ENCODE results near the gene C14orf119. TPM values are rescaled to one million over a fixed set of nuclear protein-coding genes. Genes with fewer than 3 reads are reported as not detected.

Gene C14orf119
- polyA plus RNA-seq, 3 donors: 17.5 to 110 (median 106) TPM

DNA sequence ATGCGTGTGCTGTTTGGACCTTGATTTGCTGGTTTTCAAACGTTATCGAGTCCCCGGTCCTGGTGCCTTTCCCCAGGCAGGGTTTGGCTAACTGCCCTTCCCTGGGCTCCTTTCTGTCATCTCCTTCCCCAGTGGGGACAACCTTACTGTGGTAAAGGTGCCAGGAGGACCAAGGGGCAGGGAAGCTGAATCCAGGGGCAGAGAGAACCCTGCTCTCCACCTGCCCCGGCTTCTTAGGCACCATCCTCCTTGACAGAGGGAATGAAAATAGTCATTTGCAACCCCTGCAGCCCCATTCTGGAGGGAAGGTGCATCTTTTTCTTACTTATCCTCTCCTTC lies 18.8 kb downstream of the C14orf119 start:
- peak overlapping the region; percentile 38 for H3K4me2 ChIP-seq (replicated peaks; ENCODE audit: extremely low read depth, low read length, poor library complexity, severe bottlenecking)
- peaks cover 0 to 6% of the 10 kb centered on the region in 2 donors for H3K36me3 Mint-ChIP-seq
- peaks cover 0 to 4% (median 0%) of the 10 kb centered on the region in 3 donors for H3K27me3 Mint-ChIP-seq (ENCODE audit: low read depth in 3 of 3)
- H3K4me1 Mint-ChIP-seq: peaks cover 58% of the 10 kb centered on the region
- no peaks in the 10 kb centered on the region for H4K20me1 ChIP-seq (ENCODE audit: insufficient read depth, low read length)
- H2AFZ ChIP-seq (ENCODE audit: insufficient read depth, low read depth, low read length, poor library complexity, severe bottlenecking): peak overlapping the region; percentile 43
- intact Hi-C loops (cut with micrococcal nuclease): loop anchor here in 1 of 2 donors (5.0 kb wide), 1 partner anchor 37 kb away; no protein-coding TSS in a partner anchor
- H3K27ac ChIP-seq (ENCODE audit: low read depth in 1 of 2, low read length in 2 of 2): no peak overlapping the region
- DNase-seq: no peak
- H3K9me3 ChIP-seq (replicated peaks in 1 of 2; ENCODE audit: control insufficient read depth in 1 of 2, insufficient read depth in 1 of 2, low read length in 2 of 2): no peaks in the 10 kb centered on the region
- no peak overlapping the region for H3K4me3 Mint-ChIP-seq
- H3K27me3 ChIP-seq (ENCODE audit: control insufficient read depth in 2 of 2, insufficient read depth in 2 of 2, low read length in 2 of 2): no peaks in the 10 kb centered on the region
- peaks cover 29% of the 10 kb centered on the region for H3K79me2 ChIP-seq (ENCODE audit: insufficient read depth, low read length)
- no peak overlapping the region for H3K9ac ChIP-seq (ENCODE audit: insufficient read depth, low read length, poor library complexity, severe bottlenecking)
- H3K27ac Mint-ChIP-seq: peak overlapping the region in 2 of 7 donors; percentile 33 to 41
- H3K9me3 Mint-ChIP-seq: no peaks in the 10 kb centered on the region
- 100% methylated on average over 2 of the region's 5 CpGs for WGBS (ENCODE audit: insufficient coverage)
- no peaks in the 10 kb centered on the region for H3K36me3 ChIP-seq (replicated peaks in 1 of 2; ENCODE audit: control insufficient read depth in 1 of 2, insufficient read depth in 2 of 2, low read length in 2 of 2)
- H3K4me3 ChIP-seq (replicated peaks in 1 of 3; ENCODE audit: low read depth in 2 of 3, low read length in 3 of 3): peak overlapping the region in 1 of 3 experiments; percentile 10
- H3K4me1 ChIP-seq (ENCODE audit: control insufficient read depth in 1 of 2, insufficient read depth in 2 of 2, low read length in 2 of 2): peaks cover 55 to 76% of the 10 kb centered on the region in 2 donors
- no peak for TF ChIP-seq CTCF (IDR thresholded peaks at IDR 0.05)

GRCh38 chr14:23114669-23115038 lies 19.3 kb downstream of the C14orf119 start:
- Histone ChIP-seq H3K9me3 (replicated peaks in 1 of 2; ENCODE audit: control insufficient read depth in 1 of 2, insufficient read depth in 1 of 2, low read length in 2 of 2) (no peaks in the 10 kb centered on the region), H3K79me2 (ENCODE audit: insufficient read depth, low read length) (peaks cover 35% of the 10 kb centered on the region), H3K4me2 (replicated peaks; ENCODE audit: extremely low read depth, low read length, poor library complexity, severe bottlenecking) (peak overlapping the region; percentile 1), H3K27ac (ENCODE audit: low read depth in 1 of 2, low read length in 2 of 2) (no peak overlapping the region), H3K4me1 (ENCODE audit: control insufficient read depth in 1 of 2, insufficient read depth in 2 of 2, low read length in 2 of 2) (peaks cover 61 to 81% of the 10 kb centered on the region in 2 donors), H4K20me1 (ENCODE audit: insufficient read depth, low read length) (no peaks in the 10 kb centered on the region), H3K9ac (ENCODE audit: insufficient read depth, low read length, poor library complexity, severe bottlenecking) (no peak overlapping the region), H3K27me3 (ENCODE audit: control insufficient read depth in 2 of 2, insufficient read depth in 2 of 2, low read length in 2 of 2) (no peaks in the 10 kb centered on the region), H2AFZ (ENCODE audit: insufficient read depth, low read depth, low read length, poor library complexity, severe bottlenecking) (no peak overlapping the region), H3K4me3 (replicated peaks in 1 of 3; ENCODE audit: low read depth in 2 of 3, low read length in 3 of 3) (no peak overlapping the region), H3K36me3 (replicated peaks in 1 of 2; ENCODE audit: control insufficient read depth in 1 of 2, insufficient read depth in 2 of 2, low read length in 2 of 2) (no peaks in the 10 kb centered on the region)
- H3K36me3 Mint-ChIP-seq: peaks cover 0 to 6% of the 10 kb centered on the region in 2 donors
- intact Hi-C loops (cut with micrococcal nuclease): loop anchor here in 1 of 2 donors (5.0 kb wide), 1 partner anchor 37 kb away; no protein-coding TSS in a partner anchor
- no peaks in the 10 kb centered on the region for H3K9me3 Mint-ChIP-seq
- peaks cover 0 to 4% (median 0%) of the 10 kb centered on the region in 3 donors for H3K27me3 Mint-ChIP-seq (ENCODE audit: low read depth in 3 of 3)
- no peak overlapping the region for H3K4me3 Mint-ChIP-seq
- peaks cover 64% of the 10 kb centered on the region for H3K4me1 Mint-ChIP-seq
- peak overlapping the region in 2 of 7 donors; percentile 44 to 77 for H3K27ac Mint-ChIP-seq
- no peak for TF ChIP-seq CTCF (IDR thresholded peaks at IDR 0.05)
- no peak for DNase-seq
- no CpG with 5 or more reads among the region's 4 CpGs for WGBS (ENCODE audit: insufficient coverage)

Measured in CD14-positive monocyte (primary cell).